PC-9 (cell line): ENCODE measurements around the gene CYSRT1. TPM values are rescaled to one million over a fixed set of nuclear protein-coding genes. Genes with fewer than 3 reads are reported as not detected.

ENCODE experiments used
- BruUV-seq: library from RNA; stranded (reverse); fragments of 400-500 nt; replicated peaks from 2 replicates; lab custom pipeline; 2021; lab: Mats Ljungman, UMichigan
- CTCF ChIA-PET: fragments of 300-600 bp; sonication (Branson Sonifier 250); formaldehyde crosslinking; loops from one replicate; lab custom pipeline; 2022; ENCODE audit warnings: antibody characterized with exemption; lab: Charles Lee
- POLR2A ChIA-PET: fragments of 300-600 bp; sonication (Branson Sonifier 250); formaldehyde crosslinking; loops from one replicate; lab custom pipeline; 2022; ENCODE audit warnings: antibody characterized with exemption; ENCODE audit not compliant: unreplicated experiment; lab: Charles Lee
- DNase-seq, 2 experiments: peaks; one replicate each; pipeline versions ENCODE4 v3.0.0 to v3.0.0-alpha.2; 2015 to 2022; ENCODE audit warnings: mixed read lengths in 1 of 2
- H2AFZ ChIP-seq: fragments of 200-600 bp; sonication (generic); 2 replicates; pipeline ENCODE4 v1.8.1; 2017; ENCODE audit warnings: antibody characterized with exemption
- H3F3A ChIP-seq: fragments of 200-600 bp; sonication (generic); 2 replicates; pipeline ENCODE4 v1.8.1; 2017; ENCODE audit warnings: antibody characterized with exemption, mild to moderate bottlenecking, low read depth; ENCODE audit not compliant: insufficient read depth
- H3K27ac ChIP-seq: fragments of 200-600 bp; sonication (generic); 2 replicates; pipeline ENCODE4 v1.6.1; 2016; ENCODE audit warnings: mixed run types
- H3K27me3 ChIP-seq: fragments of 200-600 bp; sonication (generic); 2 replicates; pipeline ENCODE4 v1.6.1; 2016; ENCODE audit warnings: low read depth, mixed run types; ENCODE audit not compliant: insufficient read depth
- H3K36me3 ChIP-seq: fragments of 200-600 bp; sonication (generic); 2 replicates; pipeline ENCODE4 v1.6.1; 2016; ENCODE audit warnings: low read depth, mixed run types
- H3K4me1 ChIP-seq: fragments of 200-600 bp; sonication (generic); replicated peaks from 2 replicates; pipeline ENCODE4 v1.6.1; 2016; ENCODE audit warnings: mixed run types; ENCODE audit not compliant: insufficient read depth
- H3K4me2 ChIP-seq: fragments of 200-600 bp; sonication (generic); 2 replicates; pipeline ENCODE4 v1.6.1; 2017; ENCODE audit warnings: mixed run types
- H3K4me3 ChIP-seq: fragments of 200-600 bp; sonication (generic); 2 replicates; pipeline ENCODE4 v1.6.1; 2016; ENCODE audit warnings: mixed run types
- H3K79me2 ChIP-seq: fragments of 200-600 bp; sonication (generic); 2 replicates; pipeline ENCODE4 v1.6.1; 2017; ENCODE audit warnings: low read depth, mixed run types
- H3K9me2 ChIP-seq: fragments of 200-600 bp; sonication (generic); 2 replicates; pipeline ENCODE4 v1.8.1; 2017; ENCODE audit warnings: mild to moderate bottlenecking; ENCODE audit not compliant: insufficient read depth
- H3K9me3 ChIP-seq: fragments of 200-600 bp; sonication (generic); 2 replicates; pipeline ENCODE4 v1.8.1; 2016; ENCODE audit warnings: low read depth; ENCODE audit not compliant: insufficient read depth
- H4K20me1 ChIP-seq: fragments of 200-600 bp; sonication (generic); 2 replicates; pipeline ENCODE4 v1.8.1; 2017; ENCODE audit not compliant: insufficient read depth
- EZH2 ChIP-seq: fragments of 200-600 bp; sonication (generic); IDR thresholded peaks from 2 replicates; pipeline ENCODE4 v1.8.0; 2017; ENCODE audit warnings: antibody characterized with exemption, low read depth
- intact Hi-C: fragments of 100-400 bp; cut with micrococcal nuclease; formaldehyde crosslinking; loops from one replicate; pipeline ENCODE4 v1.10.0; 2022; ENCODE audit not compliant: unreplicated experiment
- total RNA-seq: library from RNA; stranded (reverse); gene quantifications from 2 replicates; pipeline ENCODE4 v1.2.3, GENCODE V29; 2021
- TF ChIP-seq, protein P1 (sequence below): fragments of 200-600 bp; sonication (generic); conservative IDR thresholded peaks from 2 replicates; pipeline ENCODE4 v1.6.1; 2017; ENCODE audit warnings: mixed run types, antibody characterized with exemption, mild to moderate bottlenecking, moderate library complexity

Gene CYSRT1
- total RNA-seq, 1 experiment from 2014 or later, result 15.2 TPM

DNA sequence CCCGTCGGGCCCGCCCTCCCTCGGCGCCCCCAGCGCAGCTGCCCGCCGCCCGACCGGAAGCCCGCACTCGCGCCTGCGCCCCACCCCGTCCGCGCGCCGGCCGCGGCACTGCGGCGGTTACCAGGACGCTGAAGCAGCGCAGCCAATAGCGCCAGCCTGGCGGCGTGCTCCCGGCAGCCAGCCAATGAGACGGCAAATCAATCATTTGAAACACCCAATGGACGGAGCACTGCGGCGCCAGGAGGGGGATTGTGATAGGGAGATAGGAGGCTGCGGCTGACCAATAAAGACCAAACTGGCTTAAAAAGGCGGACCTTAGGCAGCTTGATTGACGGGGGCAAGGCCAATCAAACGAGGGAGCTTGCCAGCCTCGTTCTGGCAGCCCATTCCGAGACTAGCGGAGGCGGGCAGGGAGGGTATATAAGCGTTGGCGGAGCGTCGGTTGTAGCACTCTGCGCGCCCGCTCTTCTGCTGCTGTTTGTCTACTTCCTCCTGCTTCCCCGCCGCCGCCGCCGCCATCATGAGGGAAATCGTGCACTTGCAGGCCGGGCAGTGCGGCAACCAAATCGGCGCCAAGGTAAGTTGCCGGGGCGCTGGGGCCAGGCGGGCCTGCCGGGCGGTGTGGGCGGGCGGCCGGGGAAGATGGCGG, 16.0 kb downstream of the CYSRT1 start, which contains the start of gene TUBB4B:
TSS of gene TUBB4B (plus strand) at position 447 of the 649 bp plus-strand sequence. CDS start at position 521, 74 bp downstream.
- peak within 1 kb of the TSS; percentile 97 for H3K4me3 ChIP-seq
- H3K9me2 ChIP-seq, result no peaks in the 10 kb centered on the region
- no peaks in the 10 kb centered on the region for H3K9me3 ChIP-seq
- ChIA-PET POLR2A (interaction anchor here (0.5 to 1.8 kb wide), 18 partner anchors 13 to 449 kb away, joined by 3 to 19 read pairs (median 6); partner anchors contain the start of genes NELFB, RNF224, SAPCD2 and TOR4A), CTCF (interaction anchor here (0.5 to 0.7 kb wide), 2 partner anchors 43 to 113 kb away, joined by 3 to 8 read pairs; no protein-coding TSS in a partner anchor)
- H2AFZ ChIP-seq, result peak within 1 kb of the TSS; percentile 89
- H3K27ac ChIP-seq, result peak within 1 kb of the TSS; percentile 82
- peak; percentile 98 to 100 for DNase-seq
- TF ChIP-seq, protein P1, sequence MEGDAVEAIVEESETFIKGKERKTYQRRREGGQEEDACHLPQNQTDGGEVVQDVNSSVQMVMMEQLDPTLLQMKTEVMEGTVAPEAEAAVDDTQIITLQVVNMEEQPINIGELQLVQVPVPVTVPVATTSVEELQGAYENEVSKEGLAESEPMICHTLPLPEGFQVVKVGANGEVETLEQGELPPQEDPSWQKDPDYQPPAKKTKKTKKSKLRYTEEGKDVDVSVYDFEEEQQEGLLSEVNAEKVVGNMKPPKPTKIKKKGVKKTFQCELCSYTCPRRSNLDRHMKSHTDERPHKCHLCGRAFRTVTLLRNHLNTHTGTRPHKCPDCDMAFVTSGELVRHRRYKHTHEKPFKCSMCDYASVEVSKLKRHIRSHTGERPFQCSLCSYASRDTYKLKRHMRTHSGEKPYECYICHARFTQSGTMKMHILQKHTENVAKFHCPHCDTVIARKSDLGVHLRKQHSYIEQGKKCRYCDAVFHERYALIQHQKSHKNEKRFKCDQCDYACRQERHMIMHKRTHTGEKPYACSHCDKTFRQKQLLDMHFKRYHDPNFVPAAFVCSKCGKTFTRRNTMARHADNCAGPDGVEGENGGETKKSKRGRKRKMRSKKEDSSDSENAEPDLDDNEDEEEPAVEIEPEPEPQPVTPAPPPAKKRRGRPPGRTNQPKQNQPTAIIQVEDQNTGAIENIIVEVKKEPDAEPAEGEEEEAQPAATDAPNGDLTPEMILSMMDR, result no peak
- no peaks in the 10 kb centered on the region for H3K27me3 ChIP-seq
- peaks cover 40% of the 10 kb centered on the region for H3F3A ChIP-seq
- H3K79me2 ChIP-seq, result peaks cover 56% of the 10 kb centered on the region
- intact Hi-C loops, result loop anchor here (2.0 to 5.0 kb wide), 3 partner anchors 36 to 449 kb away; partner anchors contain the start of genes TMEM141 and TOR4A
- H3K36me3 ChIP-seq, result peaks cover 21% of the 10 kb centered on the region; the same call in 1 of the 2 replicates
- H3K4me1 ChIP-seq, result peaks cover 39% of the 10 kb centered on the region
- peak within 1 kb of the TSS; percentile 99 for H3K4me2 ChIP-seq
- H4K20me1 ChIP-seq, result peaks cover 29% of the 10 kb centered on the region
- no TSS peak for BruUV-seq

GRCh38 chr9:137241490-137242268, 16.7 kb downstream of the CYSRT1 start:
- TF ChIP-seq EZH2, result no peak
- TF ChIP-seq, protein P1, result no peak
- H3K4me1 ChIP-seq, result peaks cover 38% of the 10 kb centered on the region
- peaks cover 21% of the 10 kb centered on the region; the same call in 1 of the 2 replicates for H3K36me3 ChIP-seq
- peaks cover 29% of the 10 kb centered on the region for H4K20me1 ChIP-seq
- H3K27me3 ChIP-seq, result no peaks in the 10 kb centered on the region
- H3F3A ChIP-seq, result peaks cover 40% of the 10 kb centered on the region
- no peaks in the 10 kb centered on the region for H3K9me2 ChIP-seq
- CTCF ChIA-PET, result interaction anchor here (0.6 to 0.7 kb wide), 2 partner anchors 43 to 112 kb away, joined by 3 to 4 read pairs; no protein-coding TSS in a partner anchor
- BruUV-seq, result no TSS peak
- POLR2A ChIA-PET, result interaction anchor here (0.5 to 1.8 kb wide), 5 partner anchors 13 to 169 kb away, joined by 4 to 19 read pairs (median 7); partner anchors contain the start of gene NELFB
- DNase-seq, result peak; percentile 46 to 67
- H3K4me2 ChIP-seq, result peak overlapping the region; percentile 99
- H3K4me3 ChIP-seq, result peak overlapping the region; percentile 97
- H2AFZ ChIP-seq, result no peak overlapping the region
- peaks cover 56% of the 10 kb centered on the region for H3K79me2 ChIP-seq
- peak overlapping the region; percentile 73 for H3K27ac ChIP-seq
- intact Hi-C loops, result loop anchor here (2.0 to 5.0 kb wide), 3 partner anchors 35 to 449 kb away; partner anchors contain the start of genes TMEM141 and TOR4A
- no peaks in the 10 kb centered on the region for H3K9me3 ChIP-seq
